Measurements from ENCODE around the gene RNF111.

RNF111 gene

DNA sequence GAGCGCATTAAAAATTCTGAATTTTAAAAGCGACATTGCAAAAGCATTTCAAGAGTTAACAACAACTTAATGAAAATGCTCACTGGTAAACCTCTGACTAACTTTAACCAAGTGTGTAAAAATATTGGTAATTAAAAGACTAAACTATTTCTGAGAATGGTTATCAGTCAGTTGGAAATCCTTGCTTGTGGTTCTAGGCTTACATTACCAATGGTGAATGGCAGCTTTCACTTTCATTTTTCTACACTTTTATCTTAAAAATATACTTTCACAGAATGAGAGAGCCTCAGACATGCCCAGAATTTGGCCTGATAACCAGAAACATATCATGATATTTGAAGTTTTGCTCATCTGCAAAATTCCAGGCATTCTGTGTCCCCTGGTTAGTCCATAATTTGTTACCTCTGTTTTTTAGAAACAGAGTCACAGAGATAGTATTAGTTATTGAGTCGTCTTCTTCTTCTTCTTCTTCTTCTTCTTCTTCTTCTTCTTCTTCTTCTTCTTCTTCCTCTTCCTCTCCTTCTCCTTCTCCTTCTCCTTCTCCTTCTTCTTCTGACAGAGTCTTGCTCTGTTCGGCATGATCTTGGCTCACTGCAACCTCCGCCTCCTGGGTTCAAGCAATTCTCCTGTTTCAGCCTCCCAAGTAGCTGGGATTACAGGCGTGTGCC, 5.5 kb upstream of the RNF111 start:
- TF ChIP-seq, protein P1, sequence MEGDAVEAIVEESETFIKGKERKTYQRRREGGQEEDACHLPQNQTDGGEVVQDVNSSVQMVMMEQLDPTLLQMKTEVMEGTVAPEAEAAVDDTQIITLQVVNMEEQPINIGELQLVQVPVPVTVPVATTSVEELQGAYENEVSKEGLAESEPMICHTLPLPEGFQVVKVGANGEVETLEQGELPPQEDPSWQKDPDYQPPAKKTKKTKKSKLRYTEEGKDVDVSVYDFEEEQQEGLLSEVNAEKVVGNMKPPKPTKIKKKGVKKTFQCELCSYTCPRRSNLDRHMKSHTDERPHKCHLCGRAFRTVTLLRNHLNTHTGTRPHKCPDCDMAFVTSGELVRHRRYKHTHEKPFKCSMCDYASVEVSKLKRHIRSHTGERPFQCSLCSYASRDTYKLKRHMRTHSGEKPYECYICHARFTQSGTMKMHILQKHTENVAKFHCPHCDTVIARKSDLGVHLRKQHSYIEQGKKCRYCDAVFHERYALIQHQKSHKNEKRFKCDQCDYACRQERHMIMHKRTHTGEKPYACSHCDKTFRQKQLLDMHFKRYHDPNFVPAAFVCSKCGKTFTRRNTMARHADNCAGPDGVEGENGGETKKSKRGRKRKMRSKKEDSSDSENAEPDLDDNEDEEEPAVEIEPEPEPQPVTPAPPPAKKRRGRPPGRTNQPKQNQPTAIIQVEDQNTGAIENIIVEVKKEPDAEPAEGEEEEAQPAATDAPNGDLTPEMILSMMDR (conservative IDR thresholded peaks at IDR 0.05; ENCODE audit: low read length) = no peak
- no peak for DNase-seq (ENCODE audit: low read depth)
- no peak overlapping the region for H3K4me3 ChIP-seq (ENCODE audit: low read length)

DNA sequence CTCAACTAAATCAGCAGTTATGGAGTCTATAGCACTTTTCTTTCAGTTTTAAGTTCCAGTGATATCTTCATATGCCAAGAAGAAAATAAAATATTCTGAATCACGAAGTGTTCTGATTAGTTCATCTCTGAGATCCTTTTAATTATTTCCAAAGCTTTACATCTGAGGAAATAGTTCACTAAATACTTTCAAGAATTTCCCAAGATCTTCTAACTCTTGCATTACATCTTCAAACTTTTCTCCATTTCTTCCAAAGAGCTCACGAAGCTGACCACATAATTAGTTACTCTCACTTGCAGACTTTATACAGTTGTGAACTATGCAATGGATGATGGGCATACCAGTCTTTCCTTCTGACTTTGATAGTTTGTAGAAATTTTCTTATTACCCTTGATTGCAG, 4.2 kb upstream of the RNF111 start:
- no peak overlapping the region for H3K4me3 ChIP-seq (ENCODE audit: low read length)
- TF ChIP-seq, protein P1 (conservative IDR thresholded peaks at IDR 0.05; ENCODE audit: low read length) = no peak
- DNase-seq (ENCODE audit: low read depth) = peak; percentile 4

DNA sequence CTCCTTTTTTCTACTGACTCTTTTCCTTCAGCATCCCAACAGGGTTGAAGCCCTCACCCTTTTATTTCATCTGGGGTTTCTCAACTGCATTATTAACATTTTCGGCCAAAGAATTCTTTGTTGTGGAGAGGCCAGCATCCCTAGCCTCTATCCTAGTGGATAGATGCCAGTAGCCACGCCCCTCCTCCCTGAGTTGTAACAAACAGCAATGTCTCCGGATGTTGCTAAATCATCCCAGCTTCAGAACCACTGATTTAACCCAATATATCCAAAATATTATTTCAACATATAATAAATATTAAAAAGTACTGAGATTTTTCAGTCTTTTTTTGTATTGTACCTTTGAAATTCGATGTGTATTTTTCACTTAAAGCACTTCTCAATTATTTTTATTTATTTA, 2.0 kb upstream of the RNF111 start:
- DNase-seq (ENCODE audit: low read depth) = peak; percentile 80

DNA sequence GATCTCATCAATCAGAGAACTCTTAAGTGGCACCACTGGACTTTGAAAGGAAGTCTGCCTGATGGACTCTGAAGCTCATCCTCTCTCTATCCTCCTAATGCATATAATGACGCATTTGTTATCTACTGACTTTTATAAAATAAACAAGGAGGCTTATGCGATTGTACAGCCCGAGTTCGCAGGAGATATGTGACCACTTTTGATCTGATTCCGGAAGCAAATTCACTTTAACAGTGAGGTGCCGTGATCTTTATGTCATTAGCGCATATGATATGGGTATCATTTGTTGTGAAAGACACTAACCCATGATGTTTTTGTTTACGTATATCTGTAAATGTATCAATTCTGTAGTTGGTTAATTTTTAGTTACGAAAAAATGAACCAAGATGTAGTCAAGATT, 427 bp upstream of the RNF111 start:
- H3K4me3 ChIP-seq (ENCODE audit: low read length) = peak overlapping the region; percentile 95
- TF ChIP-seq, protein P1 (conservative IDR thresholded peaks at IDR 0.05; ENCODE audit: low read length) = no peak
- DNase-seq (ENCODE audit: low read depth) = no peak

More for the DNA sequence above, 2.0 kb upstream of the RNF111 start:
- H3K4me3 ChIP-seq (ENCODE audit: low read length) = no peak overlapping the region
- TF ChIP-seq, protein P1 (conservative IDR thresholded peaks at IDR 0.05; ENCODE audit: low read length) = no peak

DNA sequence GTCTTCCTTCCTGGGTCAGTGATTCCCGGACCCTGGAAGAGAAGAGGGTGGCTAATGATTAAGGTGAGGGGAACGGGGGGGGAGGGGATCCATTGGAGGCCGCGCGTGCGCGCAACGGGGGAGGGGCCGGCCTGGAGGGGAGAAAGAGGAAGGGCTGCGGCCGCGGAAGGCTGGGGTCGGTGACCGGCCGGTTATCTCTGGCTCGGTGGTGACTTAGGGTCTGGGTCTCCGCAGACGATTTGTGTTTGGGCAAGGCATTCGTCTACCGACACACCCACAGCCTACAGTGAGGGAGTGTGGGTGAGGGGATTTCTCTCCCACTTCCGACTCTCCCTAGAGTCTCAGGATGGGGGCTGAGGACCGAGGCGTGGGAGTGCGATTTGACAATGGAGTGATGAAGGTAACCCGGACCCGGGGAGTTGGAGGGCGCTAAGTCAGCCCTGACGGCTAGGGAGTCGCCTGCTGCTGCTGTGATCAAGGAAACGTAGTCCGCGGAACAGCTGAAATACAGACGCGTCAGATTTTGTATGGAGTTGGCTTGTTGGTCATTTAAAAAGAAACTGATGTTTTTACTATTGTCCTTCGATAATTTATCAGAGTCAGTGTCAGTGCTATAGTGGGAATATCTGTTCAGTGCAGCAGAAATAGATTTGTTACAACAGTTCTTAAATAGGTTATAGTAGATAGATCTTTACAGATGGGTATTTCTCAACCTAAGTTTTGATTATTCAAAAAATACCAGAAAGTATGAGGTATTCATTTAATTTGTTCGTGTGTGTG, 733 bp downstream of the RNF111 start:
- H3K4me3 ChIP-seq (ENCODE audit: low read length) = peak overlapping the region; percentile 95
- peak; percentile 26 for DNase-seq (ENCODE audit: low read depth)
- TF ChIP-seq, protein P1 (conservative IDR thresholded peaks at IDR 0.05; ENCODE audit: low read length) = no peak

DNA sequence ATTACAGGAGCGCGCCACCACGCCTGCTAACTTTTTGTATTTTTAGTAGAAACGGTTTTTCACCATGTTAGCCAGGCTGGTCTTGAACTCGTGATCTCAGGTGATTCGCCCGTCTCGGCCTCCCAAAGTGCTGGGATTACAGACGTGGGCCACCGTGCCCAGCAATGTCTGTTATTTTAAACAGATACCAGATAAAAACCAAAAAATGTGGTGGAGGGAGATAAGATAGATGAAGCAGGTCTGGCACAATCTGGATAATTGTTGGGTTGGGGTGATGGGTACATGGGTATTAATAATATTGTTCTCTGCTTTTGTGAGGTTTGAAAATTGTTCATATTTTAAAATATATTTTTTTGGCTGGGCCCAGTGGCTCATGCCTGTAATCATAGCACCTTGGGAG, 4.7 kb downstream of the RNF111 start:
- TF ChIP-seq, protein P1 (conservative IDR thresholded peaks at IDR 0.05; ENCODE audit: low read length) = no peak
- H3K4me3 ChIP-seq (ENCODE audit: low read length) = no peak overlapping the region
- DNase-seq (ENCODE audit: low read depth) = no peak
